ENCODE measurements around the gene TLR6. TPM values are rescaled to one million over a fixed set of nuclear protein-coding genes. Genes with fewer than 3 reads are reported as not detected.

TLR6 gene
- total RNA-seq, 2 donors from 2014 or later, result 0.13 to 0.53 TPM

DNA sequence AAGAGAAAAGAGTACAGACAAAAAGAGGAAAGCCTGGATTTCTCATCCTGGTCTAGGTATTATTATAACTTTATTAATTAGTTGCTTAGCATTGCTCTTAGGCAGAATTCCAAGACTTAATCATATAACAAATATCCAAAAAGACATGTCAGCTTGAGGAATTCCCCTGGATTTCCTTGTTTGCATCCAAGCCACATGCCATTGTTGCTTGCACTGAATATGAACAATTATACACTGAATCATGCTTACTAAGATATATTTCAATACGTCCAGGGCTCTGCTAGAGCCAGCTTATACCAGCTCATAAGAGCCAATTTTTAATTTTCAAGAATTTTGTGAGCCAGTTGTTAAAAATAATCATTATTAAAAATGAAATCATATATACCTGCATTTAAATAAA lies 68.3 kb downstream of the TLR6 start:
- Mint-ChIP-seq H3K4me3 (no peak overlapping the region), H3K36me3 (ENCODE audit: low read depth) (no peaks in the 10 kb centered on the region), H3K4me1 (no peaks in the 10 kb centered on the region), H3K27ac (no peak overlapping the region), H3K9me3 (no peaks in the 10 kb centered on the region), H3K27me3 (ENCODE audit: insufficient read depth) (no peaks in the 10 kb centered on the region)
- DNase-seq, result no peak
- Histone ChIP-seq H3K27ac (ENCODE audit: low read depth, low read length) (no peak overlapping the region), H3K9me3 (ENCODE audit: control insufficient read depth, low read length) (no peaks in the 10 kb centered on the region), H3K4me3 (ENCODE audit: low read length) (no peak overlapping the region), H3K4me1 (ENCODE audit: control insufficient read depth, insufficient read depth, low read length) (no peaks in the 10 kb centered on the region), H3K36me3 (ENCODE audit: control insufficient read depth, insufficient read depth, low read length) (no peaks in the 10 kb centered on the region), H3K9ac (ENCODE audit: extremely low read depth, low read length, poor library complexity, severe bottlenecking) (no peak overlapping the region), H3K27me3 (ENCODE audit: control insufficient read depth, insufficient read depth, low read length, poor library complexity, severe bottlenecking) (no peaks in the 10 kb centered on the region)
- WGBS, 2 experiments (ENCODE audit: insufficient coverage in 1 of 2, insufficient read length in 1 of 2), result 89% methylated on average over 1 of the region's 1 CpG; no CpG with 5 or more reads in 1 of the 2 experiments
- TF ChIP-seq, protein P1, sequence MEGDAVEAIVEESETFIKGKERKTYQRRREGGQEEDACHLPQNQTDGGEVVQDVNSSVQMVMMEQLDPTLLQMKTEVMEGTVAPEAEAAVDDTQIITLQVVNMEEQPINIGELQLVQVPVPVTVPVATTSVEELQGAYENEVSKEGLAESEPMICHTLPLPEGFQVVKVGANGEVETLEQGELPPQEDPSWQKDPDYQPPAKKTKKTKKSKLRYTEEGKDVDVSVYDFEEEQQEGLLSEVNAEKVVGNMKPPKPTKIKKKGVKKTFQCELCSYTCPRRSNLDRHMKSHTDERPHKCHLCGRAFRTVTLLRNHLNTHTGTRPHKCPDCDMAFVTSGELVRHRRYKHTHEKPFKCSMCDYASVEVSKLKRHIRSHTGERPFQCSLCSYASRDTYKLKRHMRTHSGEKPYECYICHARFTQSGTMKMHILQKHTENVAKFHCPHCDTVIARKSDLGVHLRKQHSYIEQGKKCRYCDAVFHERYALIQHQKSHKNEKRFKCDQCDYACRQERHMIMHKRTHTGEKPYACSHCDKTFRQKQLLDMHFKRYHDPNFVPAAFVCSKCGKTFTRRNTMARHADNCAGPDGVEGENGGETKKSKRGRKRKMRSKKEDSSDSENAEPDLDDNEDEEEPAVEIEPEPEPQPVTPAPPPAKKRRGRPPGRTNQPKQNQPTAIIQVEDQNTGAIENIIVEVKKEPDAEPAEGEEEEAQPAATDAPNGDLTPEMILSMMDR (conservative IDR thresholded peaks at IDR 0.05), result no peak

DNA sequence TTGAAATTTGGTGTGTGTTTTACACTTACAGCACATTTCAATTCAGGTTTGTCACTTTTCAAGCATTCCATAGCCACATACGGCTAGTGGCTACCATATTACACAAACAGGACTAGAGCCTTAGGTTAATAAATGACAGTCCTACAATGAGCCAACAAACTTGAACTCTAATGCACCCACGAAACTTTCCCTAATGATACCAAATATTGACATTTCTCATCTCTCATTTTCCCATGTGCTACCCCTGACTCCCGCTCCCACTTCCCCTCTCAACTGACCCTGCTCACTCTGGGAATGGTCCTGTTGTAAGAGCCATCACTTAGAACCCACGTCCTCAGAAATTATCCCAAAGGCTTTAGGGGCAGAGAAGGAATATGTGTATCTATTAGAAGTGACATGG lies 68.9 kb downstream of the TLR6 start:
- Mint-ChIP-seq H3K27ac (no peak overlapping the region), H3K27me3 (ENCODE audit: insufficient read depth) (no peaks in the 10 kb centered on the region), H3K4me3 (no peak overlapping the region), H3K36me3 (ENCODE audit: low read depth) (no peaks in the 10 kb centered on the region), H3K9me3 (no peaks in the 10 kb centered on the region), H3K4me1 (no peaks in the 10 kb centered on the region)
- no peaks in the 10 kb centered on the region for H3K4me1 ChIP-seq (ENCODE audit: control insufficient read depth, insufficient read depth, low read length)
- no peaks in the 10 kb centered on the region for H3K9me3 ChIP-seq (ENCODE audit: control insufficient read depth, low read length)
- H3K27ac ChIP-seq (ENCODE audit: low read depth, low read length), result no peak overlapping the region
- TF ChIP-seq, protein P1 (conservative IDR thresholded peaks at IDR 0.05), result no peak
- no peaks in the 10 kb centered on the region for H3K36me3 ChIP-seq (ENCODE audit: control insufficient read depth, insufficient read depth, low read length)
- no peaks in the 10 kb centered on the region for H3K27me3 ChIP-seq (ENCODE audit: control insufficient read depth, insufficient read depth, low read length, poor library complexity, severe bottlenecking)
- DNase-seq, result no peak
- H3K4me3 ChIP-seq (ENCODE audit: low read length), result no peak overlapping the region
- 87 to 100% methylated on average over 2 to 4 of the region's 4 CpGs for WGBS, 2 experiments (ENCODE audit: insufficient coverage in 1 of 2, insufficient read length in 1 of 2)
- H3K9ac ChIP-seq (ENCODE audit: extremely low read depth, low read length, poor library complexity, severe bottlenecking), result no peak overlapping the region

DNA sequence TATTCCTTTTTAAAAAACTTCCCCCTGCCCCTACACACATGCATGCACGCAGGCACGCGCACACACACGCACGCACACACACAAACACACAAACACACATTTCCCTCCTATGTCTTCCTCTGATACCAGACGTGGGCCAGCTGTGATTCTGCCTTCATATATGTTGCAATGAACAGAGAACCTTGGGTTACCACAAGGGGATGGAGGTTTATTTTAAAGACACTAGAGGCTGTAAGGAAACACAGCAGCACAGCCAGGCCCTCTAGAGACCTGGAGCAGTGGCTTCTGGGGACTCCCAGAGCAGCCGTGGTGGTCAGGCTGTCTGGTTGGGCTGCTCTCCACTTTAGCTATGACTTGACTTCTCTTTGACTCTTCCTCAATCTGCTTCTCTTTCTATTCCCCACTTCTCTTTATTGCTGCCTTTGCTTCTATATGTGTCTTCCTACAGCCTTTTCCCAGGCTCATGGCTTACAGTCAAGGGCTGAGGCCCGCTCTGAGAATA lies 70.7 kb downstream of the TLR6 start:
- Mint-ChIP-seq H3K27ac (no peak overlapping the region), H3K4me1 (no peaks in the 10 kb centered on the region), H3K9me3 (no peaks in the 10 kb centered on the region), H3K27me3 (ENCODE audit: insufficient read depth) (peaks cover 2% of the 10 kb centered on the region), H3K4me3 (no peak overlapping the region), H3K36me3 (ENCODE audit: low read depth) (no peaks in the 10 kb centered on the region)
- DNase-seq, result no peak
- TF ChIP-seq, protein P1 (conservative IDR thresholded peaks at IDR 0.05), result no peak
- Histone ChIP-seq H3K9ac (ENCODE audit: extremely low read depth, low read length, poor library complexity, severe bottlenecking) (no peak overlapping the region), H3K27me3 (ENCODE audit: control insufficient read depth, insufficient read depth, low read length, poor library complexity, severe bottlenecking) (no peaks in the 10 kb centered on the region), H3K36me3 (ENCODE audit: control insufficient read depth, insufficient read depth, low read length) (no peaks in the 10 kb centered on the region), H3K4me3 (ENCODE audit: low read length) (no peak overlapping the region), H3K27ac (ENCODE audit: low read depth, low read length) (no peak overlapping the region), H3K4me1 (ENCODE audit: control insufficient read depth, insufficient read depth, low read length) (no peaks in the 10 kb centered on the region), H3K9me3 (ENCODE audit: control insufficient read depth, low read length) (no peaks in the 10 kb centered on the region)
- 89 to 96% methylated on average over 2 to 8 of the region's 8 CpGs for WGBS, 2 experiments (ENCODE audit: insufficient coverage in 1 of 2, insufficient read length in 1 of 2)
